KMS-11 (cell line): ENCODE measurements around the gene ZNF195.
"Not testable (repeated sequence)": the region's sequence is repeated elsewhere in the genome, so short reads cannot be mapped to it uniquely, and the experiment has no call there.

Experiments used
- H2AFZ ChIP-seq: fragments of 200-600 bp; sonication (generic); 2 replicates; pipeline ENCODE4 v1.6.1; 2016; ENCODE audit warnings: antibody characterized with exemption, mixed run types, low read depth
- H3K27ac ChIP-seq: fragments of 200-600 bp; sonication (generic); 2 replicates; pipeline ENCODE4 v1.6.1; 2016; ENCODE audit warnings: mild to moderate bottlenecking, mixed run types
- H3K27me3 ChIP-seq: fragments of 200-600 bp; sonication (generic); 2 replicates; pipeline ENCODE4 v1.6.1; 2017; ENCODE audit warnings: mild to moderate bottlenecking, low read depth, mixed run types, moderate library complexity; ENCODE audit not compliant: insufficient read depth
- H3K36me3 ChIP-seq: fragments of 200-600 bp; sonication (generic); 2 replicates; pipeline ENCODE4 v1.6.1; 2017; ENCODE audit warnings: mild to moderate bottlenecking, mixed run types; ENCODE audit not compliant: insufficient read depth
- H3K4me1 ChIP-seq: fragments of 200-600 bp; sonication (generic); 2 replicates; pipeline ENCODE4 v1.6.1; 2016; ENCODE audit warnings: mild to moderate bottlenecking, low read depth, mixed run types; ENCODE audit not compliant: poor library complexity, severe bottlenecking
- H3K4me2 ChIP-seq: fragments of 200-600 bp; sonication (generic); 2 replicates; pipeline ENCODE4 v1.7.0; 2016; ENCODE audit warnings: mild to moderate bottlenecking, mixed run types
- H3K4me3 ChIP-seq: fragments of 200-600 bp; sonication (generic); IDR thresholded peaks from 2 replicates; pipeline ENCODE4 v1.6.1; 2017; ENCODE audit warnings: low read depth, low read length, mixed read lengths; ENCODE audit not compliant: insufficient read depth
- H3K79me2 ChIP-seq: fragments of 200-600 bp; sonication (generic); 2 replicates; pipeline ENCODE4 v1.6.1; 2016; ENCODE audit warnings: low read depth, mixed run types; ENCODE audit not compliant: insufficient read depth
- H3K9ac ChIP-seq: fragments of 200-600 bp; sonication (generic); 2 replicates; pipeline ENCODE4 v1.6.1; 2016; ENCODE audit warnings: mild to moderate bottlenecking, mixed run types
- H4K20me1 ChIP-seq: fragments of 200-600 bp; sonication (generic); 2 replicates; pipeline ENCODE4 v1.6.1; 2016; ENCODE audit warnings: mild to moderate bottlenecking, mixed run types; ENCODE audit not compliant: insufficient read depth
- CTCF ChIP-seq: fragments of 200-600 bp; sonication (generic); conservative IDR thresholded peaks from 2 replicates; pipeline ENCODE4 v1.6.1; 2017; ENCODE audit warnings: low read depth, mild to moderate bottlenecking, antibody characterized with exemption, low read length, moderate library complexity, mixed read lengths

The ZNF195 gene

GRCh38 chr11:3393450-3393849 lies 14.5 kb upstream of the ZNF195 start:
- not testable (repeated sequence) for H3K9ac ChIP-seq, H3K4me1 ChIP-seq, H4K20me1 ChIP-seq, H3K27me3 ChIP-seq, H3K4me2 ChIP-seq, H2AFZ ChIP-seq, H3K79me2 ChIP-seq, H3K4me3 ChIP-seq, H3K36me3 ChIP-seq, H3K27ac ChIP-seq

GRCh38 chr11:3382613-3383285 lies 3.8 kb upstream of the ZNF195 start:
- Histone ChIP-seq H3K36me3 (no peaks in the 10 kb centered on the region), H3K9ac (no peak overlapping the region), H3K79me2 (peaks cover 10% of the 10 kb centered on the region), H4K20me1 (no peaks in the 10 kb centered on the region), H3K27me3 (no peaks in the 10 kb centered on the region), H3K4me1 (peaks cover 12% of the 10 kb centered on the region), H3K27ac (no peak overlapping the region), H3K4me3 (no peak overlapping the region), H2AFZ (no peak overlapping the region), H3K4me2 (no peak overlapping the region)
- no peak for TF ChIP-seq CTCF

GRCh38 chr11:3381794-3382193 lies 2.8 kb upstream of the ZNF195 start:
- H2AFZ ChIP-seq: no peak overlapping the region
- no peak for TF ChIP-seq CTCF
- H3K4me2 ChIP-seq: no peak overlapping the region
- no peak overlapping the region for H3K27ac ChIP-seq
- peaks cover 5% of the 10 kb centered on the region; the same call in 1 of the 2 replicates for H3K36me3 ChIP-seq
- H3K9ac ChIP-seq: no peak overlapping the region
- H3K27me3 ChIP-seq: no peaks in the 10 kb centered on the region
- no peak overlapping the region for H3K4me3 ChIP-seq
- H3K4me1 ChIP-seq: peaks cover 19% of the 10 kb centered on the region
- H4K20me1 ChIP-seq: no peaks in the 10 kb centered on the region
- H3K79me2 ChIP-seq: peaks cover 20% of the 10 kb centered on the region

- H3K4me1 ChIP-seq: peaks cover 19% of the 10 kb centered on the region
- no peak overlapping the region for H3K27ac ChIP-seq
- no peak for TF ChIP-seq CTCF
- H3K4me3 ChIP-seq: no peak overlapping the region
- peaks cover 29% of the 10 kb centered on the region for H3K79me2 ChIP-seq
- H3K27me3 ChIP-seq: no peaks in the 10 kb centered on the region
- H4K20me1 ChIP-seq: no peaks in the 10 kb centered on the region
- H3K9ac ChIP-seq: no peak overlapping the region
- H3K36me3 ChIP-seq: peaks cover 11% of the 10 kb centered on the region; the same call in 1 of the 2 replicates
- no peak overlapping the region for H2AFZ ChIP-seq
- no peak overlapping the region for H3K4me2 ChIP-seq
Measured at GRCh38 chr11:3380706-3381545, 2.0 kb upstream of the ZNF195 start.

- H4K20me1 ChIP-seq: no peaks in the 10 kb centered on the region
- no peak overlapping the region for H3K4me3 ChIP-seq
- H3K79me2 ChIP-seq: peaks cover 64% of the 10 kb centered on the region
- no peak overlapping the region for H3K9ac ChIP-seq
- H3K36me3 ChIP-seq: peaks cover 17% of the 10 kb centered on the region; the same call in 1 of the 2 replicates
- no peak overlapping the region for H3K27ac ChIP-seq
- H3K27me3 ChIP-seq: no peaks in the 10 kb centered on the region
- H3K4me2 ChIP-seq: no peak overlapping the region
- TF ChIP-seq CTCF: no peak
- peaks cover 19% of the 10 kb centered on the region for H3K4me1 ChIP-seq
- no peak overlapping the region for H2AFZ ChIP-seq
Measured at GRCh38 chr11:3375552-3375951, 3.4 kb downstream of the ZNF195 start.
